Measurements from ENCODE around the gene SPINK4. TPM values are rescaled to one million over a fixed set of nuclear protein-coding genes. Genes with fewer than 3 reads are reported as not detected.

The SPINK4 gene, protein sequence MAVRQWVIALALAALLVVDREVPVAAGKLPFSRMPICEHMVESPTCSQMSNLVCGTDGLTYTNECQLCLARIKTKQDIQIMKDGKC
- not detected for total RNA-seq

- no peak for DNase-seq
Observed at GRCh38 chr9:33239921-33240320, at the start of gene SPINK4. Gene SPINK4, plus strand, starts transcription at chr9:33240167. Its CDS starts 42 bp downstream, at chr9:33240209.

DNA sequence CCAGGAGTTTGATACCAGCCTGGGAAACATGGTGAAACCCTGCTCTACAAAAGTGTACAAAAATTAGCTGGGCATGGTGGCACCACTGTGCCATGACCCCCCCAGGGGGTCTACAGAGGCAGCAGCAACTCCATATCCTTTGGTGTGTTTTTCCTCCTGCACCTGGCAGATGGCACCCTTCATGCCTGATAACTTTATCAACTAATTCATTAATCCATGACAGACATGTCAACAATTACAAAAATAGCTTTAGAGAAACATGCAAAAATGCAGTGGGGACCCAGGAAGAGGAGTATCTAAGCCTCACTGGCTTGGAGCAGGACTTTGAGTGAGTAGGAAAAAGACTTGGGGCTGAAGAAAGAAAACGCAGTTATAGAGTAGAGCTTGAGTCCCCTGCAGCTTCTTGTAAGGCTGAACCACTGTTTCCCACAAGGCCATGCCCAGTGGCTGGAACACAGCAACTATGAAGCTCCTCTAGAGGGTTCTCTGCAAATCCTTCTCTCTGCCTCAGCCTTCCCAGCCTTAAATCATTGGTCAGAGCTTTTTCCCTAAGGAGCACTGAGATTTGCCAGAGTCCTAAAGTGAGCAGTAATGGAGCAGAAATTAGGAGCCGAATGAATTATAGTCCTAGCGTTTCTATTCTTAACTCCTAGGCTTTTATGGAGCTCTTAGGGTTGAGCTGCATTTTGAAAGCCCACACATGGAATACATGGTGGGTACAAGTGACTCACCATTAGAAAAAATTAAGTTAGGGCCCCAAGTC, 47.3 kb upstream of the SPINK4 start:
- DNase-seq: no peak

GRCh38 chr9:33193818-33194217, 46.1 kb upstream of the SPINK4 start:
- no peak for DNase-seq

GRCh38 chr9:33196736-33197135, 43.2 kb upstream of the SPINK4 start:
- DNase-seq: no peak

DNA sequence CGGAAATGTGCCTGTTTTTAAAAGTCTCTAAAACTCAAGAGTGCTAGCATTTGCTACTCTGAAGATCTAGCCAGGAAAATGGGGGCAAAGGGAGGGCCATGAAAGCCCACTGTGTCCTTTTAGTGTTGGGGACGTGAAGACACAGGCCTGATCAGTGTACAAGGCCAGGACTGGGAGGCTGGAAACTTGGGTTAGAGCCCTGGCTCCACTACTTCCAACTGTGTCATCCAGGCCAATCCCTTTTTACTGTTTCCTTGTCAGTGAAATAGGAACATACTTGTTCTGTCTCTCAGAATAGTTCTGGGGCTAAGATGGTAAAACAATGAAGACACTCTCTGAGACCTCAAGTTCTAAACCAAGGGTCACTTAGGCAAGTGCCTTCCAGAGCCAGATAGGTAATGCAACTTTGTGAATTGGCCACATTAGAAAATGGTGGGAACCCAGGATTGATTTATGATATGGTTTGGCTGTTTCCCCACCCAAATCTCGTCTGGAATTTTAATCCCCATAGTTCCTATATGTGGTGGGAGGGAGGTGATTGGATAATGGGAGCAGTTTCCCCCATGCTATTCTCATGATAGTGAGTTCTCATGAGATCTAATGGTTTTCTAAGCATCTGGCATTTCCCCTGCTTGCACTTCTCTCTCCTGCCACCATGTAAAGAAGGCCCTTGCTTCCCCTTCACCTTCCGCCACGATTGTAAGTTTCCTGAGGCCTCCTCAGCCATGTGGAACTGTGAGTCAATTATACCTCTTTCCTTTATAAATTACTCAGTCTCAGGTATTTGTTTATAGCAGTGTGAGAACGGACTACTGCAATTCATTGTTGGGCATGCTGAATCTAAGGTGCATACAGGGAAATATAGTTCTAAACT, 42.5 kb upstream of the SPINK4 start:
- no peak for DNase-seq

GRCh38 chr9:33198165-33198564, 41.8 kb upstream of the SPINK4 start:
- DNase-seq: no peak

- no peak for DNase-seq
Observed at GRCh38 chr9:33202018-33202417, 37.9 kb upstream of the SPINK4 start.

DNA sequence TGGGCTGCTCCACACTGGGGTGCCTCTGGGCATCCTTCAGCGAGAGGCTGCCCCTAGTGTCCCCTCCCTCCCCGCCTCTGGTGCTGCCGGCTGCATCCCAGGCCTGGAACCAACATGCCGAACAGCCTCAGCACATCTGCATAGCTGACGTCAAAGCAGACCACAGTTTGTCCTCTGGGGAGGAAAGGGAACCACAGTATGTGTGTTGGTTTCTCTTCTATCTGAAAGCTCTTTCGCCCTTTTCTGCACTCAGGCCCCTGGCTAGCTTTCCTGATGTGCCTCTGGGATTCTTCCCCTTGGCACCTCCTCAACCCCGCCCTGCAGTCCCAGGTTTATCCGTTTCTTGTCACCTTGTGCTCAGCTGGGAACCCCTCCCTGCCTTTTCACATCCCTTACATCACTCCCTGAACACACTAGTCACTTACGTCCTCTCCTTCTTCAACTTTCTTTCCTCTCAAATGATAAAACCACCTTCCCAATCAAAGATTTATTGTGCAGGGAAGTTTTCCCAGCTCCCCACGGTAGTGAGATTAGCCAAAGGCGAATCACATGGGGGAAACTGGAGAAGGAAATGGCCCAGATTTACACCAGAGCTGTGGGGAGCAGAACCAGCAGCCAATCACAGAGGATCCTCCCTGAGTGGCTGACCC, 37.3 kb upstream of the SPINK4 start:
- DNase-seq: no peak

DNA sequence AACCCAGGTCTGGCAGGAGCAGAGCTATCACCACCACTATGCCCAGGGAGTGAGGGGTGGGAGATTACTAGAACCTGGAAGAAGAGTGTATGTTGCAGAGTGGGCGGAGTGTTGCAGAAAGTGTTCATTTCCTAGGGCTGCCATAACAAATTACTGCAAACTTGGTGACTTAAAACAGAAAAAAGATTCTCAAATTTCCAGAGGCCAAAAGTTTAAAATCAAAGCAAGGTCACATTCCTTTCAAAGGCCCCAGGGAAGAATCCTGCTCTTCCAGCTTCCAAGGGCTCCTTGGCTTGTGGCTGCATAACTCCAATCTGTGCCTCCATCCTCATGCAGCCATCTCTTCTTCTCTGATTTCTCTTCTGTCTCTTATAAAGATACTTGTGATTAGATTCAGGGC, 30.6 kb upstream of the SPINK4 start:
- no peak for DNase-seq

- DNase-seq: no peak
Observed at GRCh38 chr9:33210006-33210715, 29.8 kb upstream of the SPINK4 start.

GRCh38 chr9:33211695-33212393, 28.1 kb upstream of the SPINK4 start:
- no peak for DNase-seq

DNA sequence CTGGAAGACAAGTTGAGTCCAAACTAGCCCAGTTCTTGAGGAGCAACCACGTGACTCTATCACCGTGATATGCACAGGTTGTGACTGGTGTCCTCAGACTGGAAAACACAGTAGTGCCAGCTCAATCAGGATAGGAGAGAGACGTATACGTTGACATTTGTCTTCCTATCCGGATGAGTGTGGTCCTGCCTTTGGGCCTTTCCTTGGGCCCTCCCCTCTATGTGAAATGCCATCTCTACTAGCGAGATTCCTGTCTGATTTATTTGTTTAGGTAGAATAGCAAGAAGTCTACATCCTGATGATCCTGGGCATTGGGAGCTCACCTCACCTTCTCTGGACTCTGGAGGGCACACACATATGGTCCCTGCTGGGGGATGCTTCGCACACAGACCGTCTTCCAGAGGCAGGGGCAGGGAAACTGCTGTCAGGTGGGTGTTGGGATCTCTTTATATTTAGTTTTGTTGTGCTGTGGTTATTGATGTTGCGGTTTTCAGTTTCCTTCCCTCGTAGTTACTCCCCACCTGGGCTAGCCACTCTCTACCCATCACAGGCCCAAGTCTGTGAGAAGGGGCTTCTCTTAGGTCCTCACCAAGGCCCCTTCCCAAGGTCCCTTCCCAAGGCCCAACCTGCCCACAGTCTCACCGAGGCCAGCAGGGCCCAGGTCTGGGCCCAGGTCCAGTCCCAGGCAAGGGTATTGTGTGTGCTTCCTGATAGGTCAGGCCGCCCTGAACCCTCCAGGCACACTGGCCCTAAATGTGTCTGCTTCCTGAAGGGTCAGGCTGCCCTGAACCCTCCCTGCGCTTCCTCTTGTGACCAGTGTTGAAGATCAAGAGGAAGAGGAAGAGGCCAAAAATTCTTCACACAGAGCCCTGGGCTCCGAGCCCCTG, 19.0 kb upstream of the SPINK4 start:
- DNase-seq: no peak

GRCh38 chr9:33221568-33221884, 18.4 kb upstream of the SPINK4 start:
- DNase-seq: no peak

- DNase-seq: no peak
Observed at GRCh38 chr9:33222031-33222430, 17.9 kb upstream of the SPINK4 start.

DNA sequence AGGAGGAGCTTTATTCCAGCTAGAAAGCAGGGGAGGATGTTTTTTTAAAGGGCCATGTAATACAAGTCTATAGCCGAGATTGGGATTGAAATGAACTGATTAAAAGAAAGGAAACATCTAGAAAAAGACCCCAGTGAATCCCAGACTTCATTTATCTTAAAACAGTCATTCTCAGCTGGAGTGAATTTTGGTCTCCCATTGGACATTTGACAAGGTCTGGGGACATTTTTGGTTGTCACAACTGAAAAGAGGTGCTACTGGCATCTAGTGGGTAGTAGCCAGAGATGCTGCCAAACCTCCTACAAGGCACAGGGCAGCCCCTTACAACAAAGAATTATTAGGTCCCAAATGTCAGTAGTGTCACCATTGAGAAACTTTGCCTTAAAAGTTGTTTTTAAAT, 16.3 kb upstream of the SPINK4 start:
- no peak for DNase-seq

GRCh38 chr9:33225319-33226147, 14.4 kb upstream of the SPINK4 start:
- DNase-seq: peak; percentile 25

DNA sequence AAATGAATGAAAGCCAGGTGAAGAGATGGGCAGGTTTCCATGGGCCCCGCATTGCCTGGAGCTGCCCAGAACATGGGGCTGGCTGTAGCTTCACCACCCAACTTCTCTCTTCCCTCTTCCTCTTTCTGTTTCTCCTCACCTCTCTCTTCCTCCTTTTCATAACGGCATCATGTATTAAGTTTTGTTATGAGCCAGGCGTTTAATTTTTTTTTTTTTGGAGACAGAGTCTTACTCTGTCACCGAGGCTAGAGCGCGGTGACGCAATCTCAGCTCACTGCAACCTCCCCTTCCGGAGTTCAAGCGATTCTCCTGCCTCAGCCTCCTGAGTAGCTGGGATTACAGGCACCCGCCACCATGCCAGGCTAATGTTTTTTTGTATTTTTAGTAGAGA, 13.0 kb upstream of the SPINK4 start:
- no peak for DNase-seq

DNA sequence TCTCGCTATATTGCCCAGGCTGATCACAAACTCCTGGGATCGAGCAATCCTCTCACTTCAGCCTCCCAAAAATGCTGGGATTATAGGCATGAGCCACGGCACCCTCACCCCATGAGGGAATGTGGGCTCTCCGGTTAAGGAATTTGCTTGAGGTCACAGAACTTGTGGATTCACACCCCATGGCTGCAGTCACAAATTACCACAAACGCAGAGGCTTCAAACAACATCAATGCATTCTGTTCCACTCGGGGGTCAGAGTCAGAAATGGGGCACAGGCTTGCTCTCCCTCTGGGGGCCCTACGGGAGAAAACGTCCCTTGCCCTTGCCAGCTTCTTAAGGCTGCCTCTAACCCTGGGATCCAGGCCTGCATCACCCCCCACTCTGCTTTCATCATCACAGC, 12.2 kb upstream of the SPINK4 start:
- no peak for DNase-seq

- DNase-seq: no peak
Observed at GRCh38 chr9:33228606-33229005, 11.4 kb upstream of the SPINK4 start.

All from occipital lobe (tissue), 2 donors.